Measurements from ENCODE around the gene TIMM50.
"Not testable (repeated sequence)": the region's sequence is repeated elsewhere in the genome, so short reads cannot be mapped to it uniquely, and the experiment has no call there.

TIMM50 gene

DNA sequence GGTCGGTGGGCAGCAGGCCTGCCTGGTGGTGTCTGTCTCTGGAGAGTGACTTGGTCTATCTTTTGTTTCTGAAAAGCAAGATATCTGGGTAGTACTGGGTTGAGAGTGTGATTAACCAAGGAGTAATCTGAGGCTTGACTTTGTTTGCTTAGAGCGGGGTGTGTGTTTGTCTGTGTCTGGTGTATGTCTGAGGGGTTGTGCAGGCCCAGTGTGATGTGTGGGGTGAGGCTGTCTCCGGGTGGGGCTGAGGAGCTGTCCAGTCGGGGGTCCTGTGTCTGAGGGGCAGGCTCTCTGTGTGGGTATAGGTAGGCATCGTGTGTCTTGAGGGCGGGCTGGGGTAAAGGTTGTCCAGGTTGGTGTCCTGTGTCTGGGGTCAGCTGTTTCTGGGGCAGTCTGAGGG, 11.1 kb upstream of the TIMM50 start:
- DNase-seq, result no peak

DNA sequence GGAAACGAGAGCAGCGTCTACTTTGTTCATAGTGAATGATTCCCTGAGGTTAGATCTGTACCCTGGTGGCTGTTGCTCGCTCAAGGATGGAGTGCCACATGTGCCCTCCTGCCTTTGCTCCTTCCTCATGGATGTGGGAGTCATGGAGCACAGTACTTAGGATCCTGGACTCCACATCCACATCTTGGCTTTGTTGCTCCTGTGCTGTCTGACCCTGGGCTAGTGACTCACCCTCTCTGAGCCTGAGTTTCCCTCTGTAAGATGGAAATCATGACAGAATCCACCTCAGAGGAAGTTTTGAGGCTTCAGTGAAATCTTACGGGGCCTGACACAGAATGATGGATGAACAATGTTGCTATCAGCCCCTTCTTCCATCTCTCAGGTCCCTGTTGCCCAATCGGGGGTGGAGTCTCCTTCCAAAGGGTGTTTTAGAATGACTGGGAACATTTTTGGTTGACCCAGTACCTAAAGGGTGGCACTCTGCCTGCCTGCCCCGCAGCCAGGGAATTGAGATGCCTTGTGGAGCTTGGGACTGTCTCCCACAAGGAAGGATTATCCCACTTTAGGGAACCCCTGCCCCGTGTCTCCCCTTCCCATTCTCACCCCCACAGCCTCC, 9.8 kb upstream of the TIMM50 start:
- DNase-seq, result no peak

DNA sequence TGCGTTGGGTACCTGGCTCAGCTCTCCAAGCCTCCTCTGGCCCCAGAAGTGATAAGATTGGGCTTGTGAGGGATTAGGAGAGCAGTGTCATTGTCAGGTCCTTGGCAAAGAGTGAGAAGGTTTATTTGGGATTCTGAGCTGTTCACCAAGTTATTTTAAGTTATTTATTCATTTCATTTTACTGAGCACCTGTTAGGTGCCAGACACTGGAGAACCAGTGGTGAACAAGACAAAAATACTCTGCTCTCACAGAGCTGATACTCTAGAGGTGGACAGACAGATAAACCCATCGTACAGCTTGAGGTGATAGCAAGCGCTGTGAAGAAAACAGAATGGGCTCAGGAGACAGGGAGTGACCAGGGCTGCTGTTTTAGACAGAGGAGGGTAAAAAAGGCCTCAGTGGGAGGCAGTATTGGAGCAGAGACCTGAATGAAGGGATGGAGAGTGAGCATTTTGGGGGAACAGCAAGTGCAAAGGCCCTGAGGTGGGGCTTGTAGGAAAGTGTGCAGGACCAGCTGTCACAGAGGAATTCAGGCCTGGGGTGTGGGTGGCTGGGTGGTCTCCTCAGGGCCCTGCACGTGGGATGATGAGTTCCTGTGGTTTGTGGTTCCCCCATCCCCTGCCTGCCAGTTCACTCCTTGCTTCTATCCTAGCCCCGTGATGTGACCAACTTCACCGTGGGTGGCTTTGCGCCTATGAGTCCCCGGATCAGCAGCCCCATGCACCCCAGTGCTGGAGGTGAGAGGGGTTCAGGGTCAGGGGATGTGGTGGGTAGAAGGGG, 8.7 kb upstream of the TIMM50 start:
- DNase-seq, result peak in 2 of 4 experiments; percentile 2 to 3

DNA sequence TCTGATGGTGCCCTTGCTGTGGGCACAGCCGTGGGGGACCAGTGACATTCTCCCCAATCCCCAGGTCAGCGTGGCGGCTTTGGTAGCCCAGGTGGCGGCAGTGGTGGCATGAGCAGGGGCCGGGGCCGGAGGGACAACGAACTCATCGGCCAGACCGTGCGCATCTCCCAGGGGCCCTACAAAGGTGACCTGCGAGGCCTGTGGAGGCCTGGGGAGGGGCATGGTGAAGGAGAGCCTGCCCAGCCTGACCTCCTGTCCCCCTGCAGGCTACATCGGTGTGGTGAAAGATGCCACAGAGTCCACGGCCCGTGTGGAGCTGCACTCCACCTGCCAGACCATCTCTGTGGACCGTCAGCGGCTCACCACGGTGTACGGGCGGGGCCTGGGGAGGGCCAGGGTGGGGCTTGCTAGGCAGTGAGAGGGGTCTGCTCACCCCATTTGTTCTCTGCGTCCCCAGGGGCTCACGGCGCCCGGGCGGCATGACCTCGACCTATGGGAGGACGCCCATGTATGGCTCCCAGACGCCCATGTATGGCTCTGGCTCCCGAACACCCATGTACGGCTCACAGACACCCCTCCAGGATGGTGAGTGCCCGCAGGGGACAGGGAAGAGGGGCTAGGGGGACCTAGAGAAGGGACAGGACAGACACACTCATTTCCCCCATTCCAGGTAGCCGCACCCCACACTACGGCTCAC, 7.7 kb upstream of the TIMM50 start:
- no peak for DNase-seq

DNA sequence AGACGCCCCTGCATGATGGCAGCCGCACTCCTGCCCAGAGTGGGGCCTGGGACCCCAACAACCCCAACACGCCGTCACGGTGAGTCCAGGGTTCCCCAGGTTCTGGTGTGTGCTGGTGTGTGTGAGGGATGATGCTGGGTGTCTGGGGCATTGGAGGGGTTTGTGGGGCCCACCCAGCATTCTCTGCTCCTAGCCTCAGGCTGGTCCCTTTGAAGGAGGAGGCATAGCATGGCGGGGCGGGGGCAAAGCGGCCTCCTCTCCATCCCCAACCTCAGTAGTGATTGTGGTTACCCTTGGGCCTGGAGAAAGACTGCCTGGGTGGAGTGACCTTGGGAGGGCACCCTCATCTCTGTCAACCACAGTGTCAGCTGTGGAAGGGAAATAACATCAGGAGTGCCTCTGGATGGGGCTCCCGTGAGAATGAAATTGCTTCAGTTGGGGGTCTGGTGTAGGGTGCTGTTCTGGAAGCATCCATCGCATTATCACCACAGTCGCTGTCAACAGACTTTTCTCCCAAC, 7.1 kb upstream of the TIMM50 start:
- DNase-seq, result no peak

DNA sequence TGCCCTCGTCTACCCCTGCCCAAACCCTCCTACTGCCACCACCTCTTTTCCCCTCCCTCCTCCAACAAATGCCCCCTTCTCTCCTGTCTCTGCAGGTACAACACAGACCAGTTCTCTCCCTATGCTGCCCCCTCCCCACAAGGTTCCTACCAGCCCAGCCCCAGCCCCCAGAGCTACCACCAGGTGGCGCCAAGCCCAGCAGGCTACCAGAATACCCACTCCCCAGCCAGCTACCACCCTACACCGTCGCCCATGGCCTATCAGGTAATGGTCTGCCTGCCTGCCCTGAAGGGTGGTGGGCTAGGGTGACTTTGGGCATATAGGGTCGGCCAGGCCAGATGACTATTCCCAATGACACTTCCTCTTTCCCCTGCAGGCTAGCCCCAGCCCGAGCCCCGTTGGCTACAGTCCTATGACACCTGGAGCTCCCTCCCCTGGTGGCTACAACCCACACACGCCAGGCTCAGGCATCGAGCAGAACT, 6.5 kb upstream of the TIMM50 start:
- DNase-seq, result peak; percentile 46 to 77 (median 54)

DNA sequence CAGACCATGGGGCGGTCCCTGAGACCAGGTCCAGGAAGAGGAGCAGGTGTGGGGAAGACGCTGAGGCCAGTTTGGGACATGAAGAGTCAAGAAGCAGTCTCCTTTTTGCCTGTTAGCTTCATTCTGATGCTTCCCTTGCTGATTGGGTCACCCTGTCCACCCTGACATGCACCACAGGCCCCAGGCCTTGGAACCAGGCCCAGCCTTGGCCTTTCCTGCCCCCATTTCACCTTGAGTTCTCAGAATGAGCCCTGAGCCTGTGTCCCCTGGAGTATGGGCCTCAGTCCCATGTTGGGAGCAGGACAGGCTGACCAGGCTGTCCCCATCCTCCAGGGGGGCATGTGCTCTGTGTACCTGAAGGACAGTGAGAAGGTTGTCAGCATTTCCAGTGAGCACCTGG, 4.9 kb upstream of the TIMM50 start:
- no peak for DNase-seq

DNA sequence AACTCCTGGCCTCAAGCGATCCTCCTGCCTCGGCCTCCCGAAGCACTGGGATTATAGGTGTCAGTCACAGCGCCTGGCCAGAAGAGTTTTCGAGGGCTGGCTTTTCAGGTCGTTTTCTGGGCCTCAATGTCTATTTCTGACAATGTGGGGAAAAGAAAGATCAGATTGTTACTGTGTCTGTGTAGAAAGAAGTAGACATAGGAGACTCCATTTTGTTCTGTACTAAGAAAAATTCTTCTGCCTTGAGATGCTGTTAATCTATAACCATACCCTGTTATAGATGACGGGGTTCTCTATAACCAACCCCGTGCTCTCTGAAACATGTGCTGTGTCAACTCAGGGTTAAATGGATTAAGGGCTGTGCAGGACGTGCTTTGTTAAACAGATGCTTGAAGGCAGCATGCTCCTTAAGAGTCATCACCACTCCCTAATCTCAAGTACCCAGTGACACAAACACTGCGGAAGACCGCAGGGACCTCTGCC, 1.3 kb upstream of the TIMM50 start:
- DNase-seq, result not testable (repeated sequence)

DNA sequence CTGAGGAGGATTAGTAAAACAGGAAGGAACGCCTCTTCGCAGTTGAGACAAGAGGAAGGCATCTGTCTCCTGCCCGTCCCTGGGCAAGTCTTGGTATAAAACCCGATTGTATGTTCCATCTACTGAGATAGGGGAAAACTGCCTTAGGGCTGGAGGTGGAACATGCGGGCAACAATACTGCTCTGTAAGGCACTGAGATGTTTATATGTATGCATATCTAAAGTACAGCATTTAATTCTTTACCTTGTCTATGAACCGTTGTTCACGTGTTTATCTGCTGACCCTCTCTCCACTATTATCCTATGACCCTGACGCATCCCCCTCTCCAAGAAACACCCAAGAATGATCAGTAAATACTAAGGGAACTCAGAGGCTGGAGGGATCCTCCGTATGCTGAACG, 722 bp upstream of the TIMM50 start:
- peak in 3 of 4 experiments; percentile 31 to 45 (median 32) for DNase-seq

DNA sequence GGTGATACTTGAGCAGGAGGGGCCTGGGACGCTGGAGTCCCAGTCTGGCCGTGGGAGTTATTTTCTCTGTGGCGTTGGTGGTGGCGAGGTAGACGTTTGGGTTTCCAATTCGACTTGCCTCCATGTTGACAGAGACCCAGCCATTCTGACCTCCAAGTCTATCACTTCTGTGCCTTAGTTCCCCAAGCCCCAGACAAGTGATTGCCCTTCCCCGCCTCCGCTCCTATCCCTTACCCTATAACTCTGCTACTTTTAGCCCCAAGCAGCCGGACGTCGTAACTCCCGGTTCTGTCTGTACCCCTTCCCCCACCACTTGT, 549 bp downstream of the TIMM50 start:
- peak in 3 of 4 experiments; percentile 10 to 17 (median 15) for DNase-seq

DNA sequence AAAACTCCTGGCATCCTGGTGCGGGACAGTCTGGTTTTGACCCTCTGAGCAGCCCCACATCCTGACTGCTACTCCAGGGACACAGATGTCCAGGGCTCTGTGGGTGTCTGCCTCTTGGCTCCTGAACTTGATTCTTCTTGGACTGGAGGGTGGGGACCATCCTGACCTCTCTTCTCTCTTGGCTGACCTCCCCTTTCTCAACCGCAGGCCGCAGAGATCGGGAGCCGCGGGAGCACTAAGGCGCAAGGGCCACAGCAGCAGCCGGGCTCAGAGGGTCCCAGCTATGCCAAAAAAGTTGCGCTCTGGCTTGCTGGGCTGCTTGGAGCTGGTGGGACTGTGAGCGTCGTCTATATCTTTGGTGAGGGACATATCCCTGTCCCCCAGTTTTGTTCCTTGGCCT, 1.0 kb downstream of the TIMM50 start:
- no peak for DNase-seq

DNA sequence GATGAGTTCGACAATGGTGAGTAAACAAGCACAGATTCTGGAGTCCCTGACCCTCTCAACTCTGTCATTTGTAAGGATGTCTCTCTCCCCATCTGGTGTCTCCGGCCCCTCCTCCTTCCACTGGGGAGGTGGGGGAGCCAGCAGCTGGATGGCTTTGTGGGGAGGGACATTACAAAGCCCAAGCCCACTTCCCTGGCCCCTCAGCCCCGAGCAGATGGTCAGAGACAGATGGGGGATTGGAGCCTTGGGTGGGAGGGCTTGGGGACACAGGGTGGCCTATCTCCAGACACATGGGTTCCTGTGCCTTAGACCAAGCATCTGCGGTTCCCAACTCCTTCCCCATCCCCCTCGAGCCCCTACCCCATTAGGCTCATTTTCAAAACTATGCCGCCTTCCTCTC, 2.5 kb downstream of the TIMM50 start:
- no peak for DNase-seq

DNA sequence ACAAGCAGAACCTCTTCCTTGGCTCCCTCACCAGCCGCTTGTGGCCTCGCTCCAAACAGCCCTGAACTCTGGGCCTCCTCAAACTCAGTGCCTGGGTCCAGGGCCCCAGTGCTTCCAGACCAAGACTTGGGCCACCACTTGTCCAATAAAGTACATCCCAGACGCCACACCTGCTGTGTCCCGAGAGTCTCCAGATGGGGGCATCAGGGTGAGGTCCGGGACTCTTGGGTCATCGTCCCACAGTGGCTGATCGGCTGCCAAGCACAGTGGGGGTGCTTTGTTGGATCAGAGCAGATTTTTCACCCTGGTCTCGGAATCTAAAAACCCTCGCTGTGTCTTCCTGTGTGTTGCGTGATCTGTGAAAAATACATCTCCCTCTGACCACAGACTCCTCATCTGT, 9.1 kb downstream of the TIMM50 start:
- no peak for DNase-seq

DNA sequence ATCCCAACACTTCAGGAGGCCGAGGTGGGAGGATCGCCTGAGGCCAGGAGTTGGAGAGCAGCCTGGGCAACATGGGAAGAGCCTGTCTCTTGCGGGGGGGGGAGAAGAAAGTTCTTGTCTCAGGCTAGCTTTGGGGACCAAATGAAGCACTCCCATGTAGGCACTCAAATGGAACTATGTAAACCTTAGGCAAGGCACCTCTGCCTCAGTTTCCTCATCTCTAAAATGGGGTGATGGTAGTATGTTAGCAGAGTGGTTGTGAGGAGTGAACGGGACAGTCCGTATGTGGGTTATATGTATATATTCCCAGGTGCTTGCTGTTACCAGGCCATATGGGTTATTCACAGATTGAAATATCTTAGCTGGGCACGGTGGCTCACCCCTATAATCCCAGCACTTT, 11.6 kb downstream of the TIMM50 start:
- DNase-seq, result no peak

DNA sequence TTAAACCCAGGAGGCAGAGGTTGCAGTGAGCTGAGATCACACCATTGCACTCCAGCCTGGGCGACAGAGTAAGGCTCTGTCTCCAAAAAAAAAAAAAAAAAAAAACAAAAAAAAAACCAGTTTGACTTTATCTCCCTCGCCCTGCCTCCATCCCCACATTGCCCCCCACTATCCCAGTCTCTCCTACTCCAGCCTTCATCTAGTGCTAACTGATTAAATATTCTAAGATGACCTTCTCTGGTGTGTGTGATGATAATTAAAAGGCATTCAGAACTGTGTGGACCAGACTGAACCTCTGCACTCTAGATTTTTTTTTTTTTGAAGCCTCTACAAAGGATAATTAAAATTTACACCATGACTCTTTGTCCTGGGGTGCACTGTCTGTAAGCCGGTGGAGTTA, 12.2 kb downstream of the TIMM50 start:
- no peak for DNase-seq

DNA sequence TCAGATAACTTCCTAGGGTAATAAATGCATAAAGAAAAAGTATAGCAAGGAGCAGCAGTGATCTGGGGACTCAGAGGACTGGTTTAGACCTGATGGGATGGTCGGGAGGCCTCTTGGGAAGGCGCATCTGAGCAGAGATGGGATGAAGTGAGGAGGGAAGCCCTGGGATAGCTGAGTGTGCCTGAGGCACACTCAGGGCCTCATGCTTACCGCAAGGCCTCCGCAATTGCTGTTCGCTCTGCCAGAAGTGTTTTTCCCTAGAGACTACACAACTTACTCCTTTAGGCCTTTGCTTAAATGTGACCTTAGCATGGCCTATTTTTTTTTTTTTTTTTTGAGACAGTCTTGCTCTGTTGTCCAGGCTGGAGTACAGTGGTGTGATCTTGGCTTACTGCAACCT, 14.0 kb downstream of the TIMM50 start:
- DNase-seq, result no peak

DNA sequence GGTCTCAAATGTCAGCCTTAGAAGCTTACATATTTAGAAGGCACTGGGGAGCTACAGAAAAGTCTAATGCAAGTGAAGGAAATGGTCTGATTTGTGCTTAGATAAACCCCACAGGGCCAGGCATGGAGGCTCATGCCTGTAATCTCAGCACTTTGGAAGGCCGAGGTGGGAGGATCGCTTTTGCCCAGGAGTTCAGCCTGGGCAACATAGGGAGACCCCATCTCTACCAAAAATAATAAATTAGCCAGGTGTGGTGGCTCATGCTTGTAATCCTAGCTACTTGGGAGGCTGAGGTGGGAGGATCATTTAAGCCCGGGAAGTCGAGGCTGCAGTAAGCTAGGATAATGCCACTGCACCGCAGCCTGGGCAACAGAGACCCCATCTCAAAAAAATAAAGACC, 15.4 kb downstream of the TIMM50 start:
- DNase-seq, result no peak

DNA sequence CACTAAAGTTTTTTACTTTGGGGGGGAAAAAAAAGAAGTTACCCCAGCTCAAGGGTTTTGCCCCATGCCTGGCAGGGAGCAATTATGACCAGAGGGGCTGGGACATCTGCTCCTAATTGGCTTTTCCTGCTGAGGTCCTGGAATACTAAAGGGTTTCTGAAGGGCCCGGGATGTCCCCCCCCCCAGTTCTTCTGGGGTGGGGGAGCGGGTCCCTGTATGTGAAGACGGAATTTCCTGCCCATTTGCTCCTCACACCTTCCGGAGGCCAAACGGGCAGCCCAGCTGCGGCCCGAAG, 17.0 kb downstream of the TIMM50 start:
- DNase-seq, result no peak

DNA sequence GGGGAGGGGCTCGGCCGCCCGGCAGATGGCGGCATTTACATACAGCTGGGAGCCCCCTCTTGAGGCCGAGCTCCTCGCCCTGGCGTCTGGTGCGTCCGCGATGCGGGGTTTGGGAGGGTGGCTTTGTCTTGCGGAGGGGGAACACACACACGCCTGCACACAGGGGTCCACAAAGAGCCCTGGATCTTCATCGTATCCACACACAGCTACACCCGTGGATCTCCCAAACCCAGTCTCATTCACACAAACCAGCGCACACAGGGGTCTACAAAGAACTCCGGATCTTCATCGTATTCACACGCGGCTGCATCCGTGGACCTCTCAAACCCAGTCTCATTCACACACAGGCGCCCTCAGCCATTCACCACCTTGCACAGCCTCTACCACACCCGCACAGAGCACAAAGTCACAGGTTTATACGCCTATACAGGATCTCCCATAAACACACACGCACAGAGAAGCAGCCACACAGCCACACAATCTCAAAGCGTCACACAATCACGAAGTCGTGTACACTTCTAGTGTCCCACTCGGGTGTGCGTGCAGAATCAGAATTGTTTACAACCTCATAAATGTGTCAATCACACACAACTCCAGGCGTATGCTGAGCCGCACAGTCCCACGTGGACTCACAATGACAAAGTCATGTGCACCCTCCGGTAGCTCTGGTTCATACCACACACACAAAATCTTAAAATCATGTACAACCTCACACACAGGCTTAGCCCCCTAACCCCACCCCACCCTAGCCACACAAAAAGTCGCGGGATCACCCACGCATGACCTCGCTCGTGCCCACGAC, 17.6 kb downstream of the TIMM50 start:
- peak; percentile 5 to 46 (median 20) for DNase-seq

DNA sequence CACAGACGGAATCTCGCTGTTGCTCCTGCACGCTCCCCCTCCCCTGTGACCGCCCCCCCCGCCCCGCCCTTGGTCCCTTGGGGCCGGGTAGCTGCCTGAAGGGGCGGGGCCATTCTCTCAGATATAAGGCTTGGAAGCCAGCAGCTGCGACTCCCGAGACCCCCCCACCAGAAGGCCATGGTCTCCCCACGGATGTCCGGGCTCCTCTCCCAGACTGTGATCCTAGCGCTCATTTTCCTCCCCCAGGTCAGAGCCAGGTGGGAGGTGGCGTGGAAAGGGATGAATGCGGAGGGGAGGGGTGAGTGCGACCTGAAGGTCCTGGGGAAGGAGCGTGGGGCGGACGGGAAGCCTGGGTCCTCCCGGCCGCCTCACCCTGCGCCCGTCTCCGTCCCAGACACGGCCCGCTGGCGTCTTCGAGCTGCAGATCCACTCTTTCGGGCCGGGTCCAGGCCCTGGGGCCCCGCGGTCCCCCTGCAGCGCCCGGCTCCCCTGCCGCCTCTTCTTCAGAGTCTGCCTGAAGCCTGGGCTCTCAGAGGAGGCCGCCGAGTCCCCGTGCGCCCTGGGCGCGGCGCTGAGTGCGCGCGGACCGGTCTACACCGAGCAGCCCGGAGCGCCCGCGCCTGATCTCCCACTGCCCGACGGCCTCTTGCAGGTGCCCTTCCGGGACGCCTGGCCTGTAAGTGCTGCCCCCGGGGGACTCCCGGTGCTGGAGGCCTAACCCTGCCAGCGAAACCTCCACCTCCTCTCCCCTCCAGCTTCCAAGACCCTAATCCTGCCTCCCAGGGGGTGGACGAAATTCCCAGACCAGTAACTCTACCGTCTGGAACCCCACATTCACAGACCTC, 18.4 kb downstream of the TIMM50 start, which contains the start of gene DLL3:
TSS of gene DLL3 (plus strand) at position 150 of the 845 bp plus-strand sequence. CDS start at position 178, 28 bp downstream.
- peak in 1 of 4 experiments; percentile 26 for DNase-seq

DNA sequence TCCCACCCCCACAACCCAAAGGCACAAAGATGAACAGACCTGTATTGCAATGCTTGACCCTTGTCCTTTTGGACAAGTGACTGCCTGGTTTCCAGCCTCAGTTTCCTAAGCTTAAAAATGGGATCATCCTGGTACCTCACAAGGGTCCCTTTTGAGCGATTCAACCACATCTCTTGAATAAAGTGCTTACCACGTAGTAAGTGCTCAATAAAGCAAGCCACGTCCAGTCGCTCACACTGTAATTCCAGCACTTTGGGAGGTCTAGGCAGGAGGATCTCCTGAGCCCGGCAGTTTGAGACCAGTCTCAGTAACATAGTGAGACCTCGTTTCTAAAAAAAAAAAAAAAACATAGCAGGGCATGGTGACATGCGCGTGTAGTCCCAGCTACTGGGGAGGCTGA, 19.3 kb downstream of the TIMM50 start:
- no peak for DNase-seq

DNA sequence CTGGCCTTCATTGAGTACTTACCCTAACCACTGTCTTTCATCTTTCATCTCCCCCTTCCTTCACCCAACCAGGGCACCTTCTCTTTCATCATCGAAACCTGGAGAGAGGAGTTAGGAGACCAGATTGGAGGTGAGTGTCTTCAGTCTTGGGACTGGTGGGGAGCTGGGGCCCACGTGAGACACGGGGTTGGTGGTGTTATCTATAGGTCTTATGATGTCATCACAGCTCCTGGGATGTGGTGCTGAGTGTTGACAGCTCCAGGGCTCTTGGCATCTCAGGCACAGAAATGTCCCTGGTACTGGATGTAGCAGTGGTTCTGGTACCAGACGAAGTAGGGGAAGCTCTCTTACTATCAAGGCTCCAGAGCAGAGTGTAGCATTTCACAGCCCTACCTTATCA, 19.9 kb downstream of the TIMM50 start:
- DNase-seq, result no peak
